Stimulated activated CD8-positive, alpha-beta memory T cell treated with anti-CD3 and anti-CD28 coated beads, Interleukin-7, amount 100 ng/mL, for 48 hours (primary cell): ENCODE data around the gene CDH4.

Experiments used
- DNase-seq, 2 donors: peaks; one replicate each; pipeline ENCODE4 v3.0.0-alpha.2; 2020; ENCODE audit warnings: low read depth in 1 of 2; ENCODE audit errors: extremely low read depth in 1 of 2

CDH4 gene

DNA sequence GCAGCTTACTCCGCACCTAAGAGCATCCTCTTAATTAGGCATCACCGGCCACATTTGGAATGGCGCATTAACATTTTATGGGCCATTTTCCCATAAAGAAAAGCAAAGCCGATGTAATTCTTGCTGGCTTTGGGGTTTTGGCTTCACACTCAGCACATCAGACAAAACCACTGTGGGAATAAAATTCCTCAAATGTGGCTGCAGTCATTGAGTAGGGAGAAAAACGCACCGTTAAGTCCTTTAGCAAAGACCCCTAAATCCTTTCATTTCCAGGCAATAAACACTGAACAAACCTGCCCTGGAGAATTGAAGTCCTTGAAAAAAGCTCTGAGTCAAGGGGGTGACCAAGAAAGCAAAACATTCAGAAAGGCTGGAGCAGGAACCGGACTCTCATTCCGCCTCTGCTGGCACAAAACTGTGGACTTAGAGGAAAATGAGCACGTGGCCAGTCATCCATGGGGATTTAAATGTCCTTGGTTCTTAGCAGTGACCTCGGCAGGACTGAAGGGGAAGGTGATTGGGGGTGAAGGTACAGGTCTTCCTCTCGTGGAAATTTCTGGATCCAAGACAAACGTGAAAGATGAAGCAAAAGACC, 102.9 kb downstream of the CDH4 start:
- DNase-seq: no peak

DNA sequence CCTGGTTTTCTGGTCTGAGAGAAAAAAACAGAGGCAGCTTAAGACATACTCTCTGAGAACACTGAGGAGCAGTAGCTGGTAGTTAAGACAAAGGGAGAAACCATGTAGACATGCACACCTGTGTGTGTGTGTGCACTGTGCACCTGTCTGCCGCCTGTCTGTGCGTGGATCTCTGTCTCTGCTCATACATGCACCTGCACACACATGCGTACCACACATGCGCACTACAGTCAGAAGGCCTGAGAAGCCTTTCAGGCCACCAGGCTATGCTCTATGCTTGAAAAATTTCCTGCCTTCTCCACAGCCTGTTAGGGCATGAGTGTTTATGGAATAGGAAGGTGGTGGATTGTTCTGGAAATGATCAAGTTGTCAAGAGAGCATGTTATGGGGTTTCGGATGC, 103.5 kb downstream of the CDH4 start:
- no peak for DNase-seq

DNA sequence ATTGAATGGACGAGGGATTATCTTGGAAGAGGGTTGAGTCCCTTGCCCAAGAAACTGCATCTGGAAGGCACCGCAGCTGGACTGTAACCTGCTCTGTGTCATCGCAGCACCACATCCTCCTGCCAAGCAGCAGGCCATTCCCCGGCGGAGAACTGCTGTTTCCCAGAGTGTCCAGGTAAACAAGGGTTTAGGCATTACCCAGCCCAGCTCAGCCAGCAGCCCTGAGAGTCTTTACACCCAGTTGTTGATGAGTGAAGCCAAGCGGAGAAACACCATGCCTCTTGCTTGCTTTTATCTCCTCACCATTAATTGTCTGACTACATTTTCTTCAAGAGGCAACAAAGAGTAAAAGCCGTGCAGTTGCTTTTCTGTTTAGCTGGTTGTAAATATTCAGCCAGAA, 104.1 kb downstream of the CDH4 start:
- DNase-seq: no peak

DNA sequence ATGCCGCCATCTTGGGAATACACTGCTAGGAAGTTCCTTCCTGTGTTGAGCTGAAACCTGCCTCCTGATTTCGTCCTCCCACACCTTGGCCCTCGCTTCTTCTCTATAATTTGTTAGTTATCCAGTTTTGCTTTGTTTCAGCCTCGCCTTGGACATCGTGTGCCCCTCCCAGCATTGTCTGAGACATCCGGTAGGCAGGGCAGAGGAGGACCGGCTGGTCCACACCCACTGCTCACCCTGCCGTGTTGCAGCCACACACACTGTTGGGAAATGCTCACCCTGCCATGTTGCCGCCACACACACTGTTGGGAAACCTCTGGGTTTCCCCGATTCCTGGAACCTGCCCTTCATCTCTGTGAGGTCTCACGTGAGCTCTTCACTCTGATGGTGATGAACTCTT, 105.1 kb downstream of the CDH4 start:
- no peak for DNase-seq

DNA sequence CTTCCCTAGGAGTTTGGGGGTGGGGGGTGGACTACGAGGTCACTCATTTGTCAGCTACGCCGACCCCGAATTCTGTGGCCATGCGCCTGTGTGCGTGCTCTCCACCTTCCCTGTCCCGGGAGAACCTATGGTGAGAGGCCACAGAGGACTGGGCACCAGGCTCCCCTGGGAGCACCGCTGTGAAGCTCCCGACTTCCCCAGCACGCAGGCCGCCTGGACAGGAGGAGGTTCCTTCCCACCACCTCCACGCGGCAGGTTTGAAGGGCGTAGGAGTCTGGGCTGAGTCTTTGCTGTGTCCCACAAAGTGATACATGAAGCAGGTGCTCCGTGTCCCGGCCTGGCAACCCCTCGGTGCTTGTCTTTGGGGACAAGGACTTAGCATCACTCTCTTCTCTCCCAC, 107.2 kb downstream of the CDH4 start:
- DNase-seq: no peak

DNA sequence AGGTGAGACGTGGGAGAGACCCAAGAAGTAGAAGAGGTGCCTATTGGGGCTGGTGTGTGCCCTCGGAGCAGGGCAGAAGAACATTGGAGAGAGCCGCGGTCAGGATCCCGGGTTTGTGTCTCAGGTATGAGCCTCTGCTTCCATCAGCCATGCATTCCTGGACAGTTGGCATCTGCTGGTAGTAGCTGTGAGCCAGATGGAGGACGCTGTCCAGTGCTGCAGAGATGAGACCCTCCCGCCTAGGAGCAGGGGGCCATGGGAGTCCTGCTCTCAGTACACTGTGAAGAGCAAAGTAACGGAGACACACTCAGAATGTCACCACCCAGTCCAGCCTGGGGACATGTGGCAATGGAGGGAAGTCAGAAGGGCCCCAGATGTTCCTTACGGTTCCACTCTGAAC, 108.2 kb downstream of the CDH4 start:
- no peak for DNase-seq

DNA sequence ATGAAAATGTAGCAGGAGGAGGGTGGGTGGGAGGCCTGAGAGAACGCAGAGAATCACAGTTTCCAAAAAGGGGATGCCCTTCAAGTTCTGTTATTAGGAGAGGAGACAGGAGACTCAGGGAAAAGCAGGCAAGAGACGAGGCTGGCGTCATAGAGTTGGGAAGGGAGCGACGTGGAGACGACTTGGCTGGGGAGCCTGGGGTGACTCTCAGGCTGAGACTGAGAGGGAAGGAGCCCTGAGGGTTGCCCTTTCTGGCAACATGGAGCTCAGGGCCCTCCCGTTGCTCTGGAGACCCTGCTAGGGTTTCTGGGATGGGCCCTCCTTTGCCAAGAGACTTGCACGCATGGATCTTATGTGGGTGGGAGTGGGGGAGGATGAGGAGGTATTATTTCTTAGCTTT, 108.9 kb downstream of the CDH4 start:
- no peak for DNase-seq

DNA sequence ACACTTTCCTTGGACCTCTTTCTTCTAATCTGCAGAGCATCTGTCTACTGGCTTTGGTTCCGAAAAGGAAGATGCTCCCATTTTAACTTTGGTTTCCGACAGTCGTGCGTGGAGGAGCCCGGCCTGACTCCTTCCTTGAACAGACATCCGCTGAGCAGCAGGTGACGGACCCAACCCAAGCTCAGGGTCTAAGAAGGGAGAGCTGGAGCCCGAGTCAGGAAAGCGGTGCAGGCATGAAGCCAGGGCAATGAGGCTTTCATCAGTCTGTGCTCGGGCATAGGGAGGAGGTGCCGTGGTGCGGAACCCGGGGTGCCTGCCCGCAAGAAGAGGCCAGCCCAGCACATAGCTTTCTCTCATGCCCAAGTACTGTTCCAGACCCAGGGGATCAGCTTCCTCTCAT, 109.4 kb downstream of the CDH4 start:
- no peak for DNase-seq

DNA sequence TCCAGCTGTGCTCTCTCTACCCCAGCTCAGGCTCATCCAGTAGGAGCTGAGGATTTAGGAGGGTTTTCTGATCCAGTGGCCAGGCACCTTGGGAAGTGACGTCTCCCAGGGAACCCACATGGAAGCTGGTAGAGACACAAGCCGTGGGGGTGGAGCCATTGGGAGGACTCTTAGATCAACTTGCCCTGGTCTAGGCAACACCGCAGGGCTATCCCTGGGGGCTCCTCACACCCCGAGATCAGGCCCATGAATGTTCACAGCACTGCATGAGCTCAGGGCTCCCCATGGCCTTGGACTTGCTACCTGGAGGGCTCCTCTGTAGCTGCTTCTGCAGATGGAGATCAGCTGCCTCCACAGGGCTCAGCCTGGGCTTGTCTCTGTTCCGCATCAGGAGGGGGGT, 112.1 kb downstream of the CDH4 start:
- DNase-seq: no peak

DNA sequence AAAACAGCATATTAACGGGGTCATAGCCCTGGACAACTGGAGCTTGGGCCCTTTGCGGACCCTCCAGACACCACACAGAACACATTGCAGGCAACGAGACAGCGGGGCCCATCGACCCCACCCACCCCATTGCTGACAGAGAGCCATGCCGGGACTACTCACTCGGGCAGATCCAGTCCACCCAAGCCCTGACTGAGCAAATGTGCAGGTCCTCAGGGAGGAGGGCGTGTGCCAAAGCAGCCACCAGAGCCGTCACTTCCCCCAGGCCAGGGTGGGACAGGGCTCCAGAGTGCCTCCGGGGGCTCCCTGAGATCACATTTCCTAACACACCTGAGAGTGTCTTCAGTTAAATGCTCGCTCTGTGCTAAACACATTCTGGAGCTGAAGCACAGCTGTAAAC, 114.9 kb downstream of the CDH4 start:
- no peak for DNase-seq

DNA sequence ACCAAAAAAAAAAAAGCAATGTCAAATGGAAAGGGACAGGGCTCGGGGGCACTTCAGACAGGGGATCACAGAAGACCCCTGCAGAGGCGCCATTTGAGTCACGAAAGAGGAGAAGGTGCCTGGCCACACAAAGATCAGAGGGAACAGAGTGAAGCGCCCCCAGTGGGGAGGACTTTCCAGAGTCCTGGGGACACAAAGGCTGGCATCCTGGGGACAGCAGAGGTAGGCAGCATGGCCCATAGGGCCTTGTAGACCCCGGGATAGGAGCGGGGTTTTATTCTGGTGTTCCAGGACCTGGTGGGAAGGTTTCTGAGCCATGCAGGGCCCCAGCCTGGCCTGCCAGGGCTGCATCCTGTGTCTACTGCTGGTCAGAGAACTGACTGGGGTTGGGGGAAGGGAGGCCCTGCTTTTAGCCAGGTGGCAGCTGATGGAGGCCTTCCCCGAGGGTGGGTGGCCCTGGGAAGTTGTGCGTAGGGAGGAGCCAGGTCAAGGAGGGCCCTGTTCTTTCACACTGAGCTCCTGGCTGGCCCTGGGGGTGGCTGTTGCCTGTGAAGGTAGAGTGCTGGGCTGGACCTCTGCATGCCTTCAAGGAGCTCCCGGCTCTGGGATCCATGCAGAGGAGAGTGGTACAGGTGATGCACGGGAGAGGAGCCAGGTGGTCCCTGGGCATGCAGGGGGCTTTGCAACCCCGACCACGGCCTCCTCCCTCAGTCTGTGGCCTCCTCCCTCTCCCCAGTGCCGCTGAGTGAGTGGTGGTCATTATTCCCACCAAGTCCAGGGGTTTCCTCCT, 117.9 kb downstream of the CDH4 start:
- no peak for DNase-seq

DNA sequence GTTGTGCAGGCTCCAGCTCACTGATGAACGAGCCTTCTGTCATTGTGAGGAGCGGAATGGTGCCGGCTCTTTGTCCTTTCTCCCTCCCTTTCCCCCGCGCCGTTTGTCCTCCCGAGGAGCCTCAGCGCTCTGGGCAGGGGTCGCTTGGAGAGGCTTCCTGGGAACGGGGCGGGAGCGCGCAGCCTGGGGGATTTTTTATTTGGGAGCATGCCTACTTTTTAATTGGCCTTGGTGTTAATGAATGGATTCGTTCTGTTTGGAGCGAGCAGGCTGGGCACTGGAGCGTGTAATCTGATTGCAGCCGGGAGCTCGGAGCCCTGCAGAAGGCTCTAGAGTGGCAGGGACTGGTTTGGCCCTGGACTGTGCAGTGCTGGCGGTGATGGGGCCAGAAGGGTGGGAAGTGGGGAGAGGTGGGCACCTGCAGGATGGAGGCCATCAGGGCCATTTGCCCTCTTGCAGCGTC, 118.8 kb downstream of the CDH4 start:
- DNase-seq: no peak

DNA sequence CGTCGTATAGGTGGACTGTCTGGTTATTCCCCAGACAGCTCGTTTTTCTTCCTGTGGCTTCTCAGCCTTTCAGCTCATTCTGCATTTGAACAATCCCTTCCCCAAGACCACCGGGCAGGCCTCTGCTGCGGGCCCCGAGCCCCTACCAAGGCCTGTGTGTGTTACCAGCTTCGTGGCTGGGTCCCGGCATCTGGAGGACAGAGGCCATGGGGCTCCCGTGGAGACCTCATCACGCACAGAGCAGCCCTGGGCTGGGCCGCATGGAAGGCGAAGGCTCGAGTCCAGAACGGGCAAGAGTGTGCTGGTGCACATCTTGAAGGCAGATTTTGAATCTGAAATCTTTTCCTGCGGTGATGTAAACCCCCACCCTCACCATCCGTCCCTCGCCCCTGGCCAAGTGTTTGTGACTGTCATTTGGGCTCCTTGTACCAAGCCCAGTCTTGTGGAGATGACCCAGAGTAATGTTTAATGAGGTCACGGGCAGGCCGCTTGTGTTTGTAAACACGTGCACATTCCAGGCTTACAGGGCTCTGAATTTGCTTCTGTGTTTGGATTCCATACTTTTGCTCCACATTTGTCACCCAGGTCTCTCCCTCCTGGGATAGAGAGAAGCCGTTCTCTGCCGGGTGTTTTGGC, 119.6 kb downstream of the CDH4 start:
- no peak for DNase-seq

DNA sequence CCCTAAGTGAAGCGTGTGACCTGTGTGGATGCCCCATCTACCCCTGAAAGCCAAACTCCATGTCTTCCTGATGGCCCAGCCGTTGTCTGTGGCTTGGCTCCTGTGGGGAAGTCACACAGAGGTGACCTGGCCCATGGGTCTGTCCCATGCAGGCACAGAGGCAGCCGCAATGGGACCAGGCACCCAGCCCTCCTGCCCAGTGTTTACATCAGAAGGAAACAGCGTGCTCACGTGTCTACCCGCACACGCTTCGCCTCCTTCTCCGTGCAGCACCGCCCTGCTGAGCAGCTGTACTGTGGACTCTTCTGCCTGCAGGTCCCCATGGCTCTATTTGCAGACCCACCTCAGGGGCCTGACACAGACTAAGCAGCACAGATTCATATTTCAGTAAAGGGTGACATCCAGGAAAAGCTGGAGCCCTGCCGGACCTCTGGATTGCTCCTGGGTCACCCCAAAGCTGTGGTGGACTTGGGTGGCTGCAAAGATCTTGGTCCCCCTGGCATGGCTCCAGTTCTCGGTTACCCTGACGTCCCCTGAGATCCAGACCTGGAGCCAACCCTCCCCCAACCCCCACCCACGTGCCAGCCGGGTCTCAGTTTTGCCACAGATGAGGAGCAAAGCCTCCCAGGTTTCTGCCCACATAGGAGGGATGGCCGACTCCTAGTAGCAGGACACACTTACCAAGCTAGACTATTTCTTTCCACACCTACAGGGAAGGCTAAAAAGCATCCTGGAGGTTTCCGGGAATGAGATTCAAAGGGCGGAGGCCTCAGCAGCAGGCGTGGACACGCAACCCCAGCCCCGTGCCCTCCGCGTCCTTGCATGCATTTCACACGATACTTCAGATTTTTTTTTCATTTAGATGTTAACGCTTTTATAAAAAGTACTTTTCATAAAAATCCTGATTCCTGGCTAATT, 120.3 kb downstream of the CDH4 start:
- DNase-seq: no peak

DNA sequence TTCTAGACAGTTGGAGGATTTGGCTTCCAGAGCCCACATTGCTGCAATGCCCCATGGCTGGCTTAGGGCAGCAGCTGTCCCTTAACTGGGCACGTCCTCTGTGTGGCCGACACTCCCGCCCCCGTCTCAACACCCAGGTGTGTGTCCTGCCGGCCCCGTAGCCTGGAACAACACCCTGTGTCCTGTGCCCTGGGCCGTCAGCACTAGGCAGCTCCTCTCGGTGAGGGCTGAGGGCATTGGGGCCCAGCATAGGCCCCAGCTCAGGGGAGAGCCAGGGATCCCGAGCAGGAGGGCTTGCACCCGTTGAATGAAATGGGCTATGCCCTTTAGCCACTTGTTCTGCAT, 121.0 kb downstream of the CDH4 start:
- no peak for DNase-seq

DNA sequence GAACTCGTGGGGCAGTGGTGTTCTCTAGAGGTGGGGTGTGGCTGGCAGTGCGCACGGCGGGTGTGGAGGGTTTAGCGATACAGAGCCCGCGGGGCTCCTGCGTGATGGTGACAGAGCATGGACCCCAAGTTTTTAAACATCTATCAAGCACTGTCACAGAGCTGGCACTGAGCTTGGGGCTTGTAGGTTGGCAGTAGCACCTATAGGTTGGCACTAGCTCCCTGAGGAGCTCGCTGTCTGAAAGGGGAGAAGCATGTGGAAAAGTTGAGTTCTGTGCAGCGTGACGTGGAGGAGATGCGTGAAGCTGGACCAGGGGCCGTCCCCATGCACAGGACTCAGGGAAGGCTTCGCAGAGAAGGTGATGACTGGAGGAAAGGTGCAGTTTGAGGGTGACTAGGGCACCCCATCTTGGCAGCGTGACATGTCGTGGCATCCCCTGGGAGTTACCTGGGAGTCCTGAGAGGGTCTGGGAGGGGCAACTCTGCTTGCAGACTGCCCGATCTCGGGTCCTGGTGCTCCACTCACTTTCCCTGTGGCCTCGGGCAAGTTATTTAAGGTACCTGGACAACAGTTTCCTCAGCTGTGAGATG, 122.0 kb downstream of the CDH4 start:
- DNase-seq: no peak

DNA sequence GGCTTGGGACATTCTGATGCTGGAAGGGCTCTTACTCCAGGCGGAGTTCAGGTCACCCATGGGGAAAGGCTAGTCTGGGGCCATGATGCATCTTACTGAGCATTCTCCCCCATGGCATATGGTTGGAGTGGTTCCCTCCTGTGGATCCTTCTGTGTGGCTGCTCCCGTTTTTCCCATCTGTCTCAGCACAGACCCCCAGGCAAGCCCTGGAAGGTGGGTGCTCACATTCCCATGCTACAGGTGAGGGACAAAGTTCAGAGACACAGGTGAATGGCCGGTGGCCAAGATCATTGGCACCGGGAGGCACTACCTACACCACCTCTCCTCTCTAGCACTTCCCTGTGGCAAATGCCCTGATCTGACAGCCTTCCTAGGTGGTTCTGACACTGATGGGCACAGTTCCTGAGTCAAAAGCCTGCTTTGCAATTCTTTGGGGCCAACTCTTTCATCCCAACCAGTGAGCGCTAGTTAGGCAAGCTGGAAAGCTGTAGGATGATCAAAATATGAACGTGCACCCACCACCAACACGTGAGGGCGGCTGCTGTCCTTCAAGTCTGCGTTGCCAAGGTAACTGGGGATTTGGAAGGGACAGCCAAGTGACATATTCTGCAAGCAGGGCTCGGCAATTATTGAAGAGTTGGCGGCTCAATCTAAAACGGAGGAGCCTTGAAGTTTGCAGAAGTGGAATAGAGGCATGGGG, 124.6 kb downstream of the CDH4 start:
- DNase-seq: no peak

DNA sequence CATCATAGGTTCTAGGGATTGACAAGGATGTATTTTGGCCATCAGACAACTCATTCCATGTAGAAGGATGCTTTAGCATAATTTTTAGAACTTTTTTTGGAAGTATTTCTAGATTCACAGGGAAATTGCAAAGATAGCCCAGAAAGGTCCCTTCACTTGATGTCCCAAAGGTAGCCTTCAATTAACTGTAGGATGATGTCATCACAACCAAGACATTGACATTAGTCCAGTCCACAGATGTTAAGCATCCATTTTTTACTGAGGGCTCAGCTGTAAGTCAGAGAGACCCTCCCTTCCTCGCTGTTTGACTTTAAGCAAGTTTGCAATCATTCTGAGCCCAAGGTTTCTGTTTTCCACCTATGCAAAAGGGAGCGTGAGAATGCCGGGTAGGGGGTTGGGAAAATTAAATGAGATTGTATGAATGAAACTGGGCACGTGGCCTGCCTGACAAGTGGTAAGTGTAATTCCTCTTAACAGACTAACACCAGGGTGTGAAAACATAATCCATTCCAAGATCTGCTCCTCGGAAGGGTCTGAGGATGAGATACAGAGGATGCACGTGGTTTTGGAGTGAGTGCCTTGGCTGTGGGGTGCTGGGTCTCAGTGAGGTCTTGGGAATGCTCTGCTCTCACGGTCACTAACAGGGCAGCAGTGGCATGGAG, 126.8 kb downstream of the CDH4 start:
- DNase-seq: no peak

DNA sequence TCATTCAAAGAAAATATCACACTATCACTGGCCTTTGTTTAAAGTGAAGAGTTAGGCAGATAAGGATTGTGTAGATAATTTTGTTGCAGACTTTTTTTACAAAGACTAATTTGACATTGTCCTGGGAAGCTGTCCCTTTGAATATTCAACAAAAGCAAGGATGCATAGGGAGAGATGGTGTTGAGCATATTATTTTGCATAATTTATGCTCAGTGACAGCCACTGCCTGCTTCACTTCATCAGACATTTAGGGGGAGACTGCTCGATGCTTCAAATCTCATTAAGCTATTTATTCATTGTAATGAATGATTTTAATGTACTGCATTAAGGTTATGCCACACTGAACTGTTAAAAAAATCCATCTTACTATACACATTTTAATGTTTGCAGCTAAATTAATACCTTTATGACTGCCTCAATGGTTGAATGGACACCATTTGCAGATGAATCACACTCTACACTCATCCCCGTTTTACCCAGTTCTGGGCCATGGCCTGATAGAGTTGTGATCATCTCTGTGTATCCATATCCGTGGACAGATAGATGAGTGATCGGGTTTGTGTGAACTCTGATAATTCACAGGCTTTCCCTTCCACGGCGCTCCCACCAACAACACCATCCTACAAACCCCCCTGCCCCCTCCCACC, 128.0 kb downstream of the CDH4 start:
- no peak for DNase-seq
